Mesenchymal stem cell (in vitro differentiated cells and primary cell): ENCODE data around the gene EXOG.
A peak's percentile ranks its signal among the peaks of the same experiment; 100 is the strongest.

Source experiments
- DNase-seq: peaks from one replicate; pipeline ENCODE4 v3.0.0-alpha.2; 2013
- H2AFZ ChIP-seq: one replicate; pipeline ENCODE4 v1.6.1; 2013; ENCODE audit warnings: low read depth, mild to moderate bottlenecking, control low read depth, inconsistent platforms, low read length, moderate library complexity
- H2AK5ac ChIP-seq: 2 replicates; pipeline ENCODE4 v1.6.1; 2013; ENCODE audit warnings: low read length, moderate library complexity, mild to moderate bottlenecking, inconsistent platforms; ENCODE audit not compliant: severe bottlenecking
- H2BK120ac ChIP-seq: one replicate; pipeline ENCODE4 v1.6.1; 2013; ENCODE audit warnings: low read depth, mild to moderate bottlenecking, inconsistent platforms, low read length, moderate library complexity
- H2BK12ac ChIP-seq, 2 experiments: one replicate each; pipeline ENCODE4 v1.6.1; 2013; ENCODE audit warnings: inconsistent platforms in 2 of 2, low read length in 2 of 2, mild to moderate bottlenecking in 2 of 2, moderate library complexity in 2 of 2, control low read depth in 1 of 2
- H2BK15ac ChIP-seq: one replicate; pipeline ENCODE4 v1.6.1; 2013; ENCODE audit warnings: mild to moderate bottlenecking, low read depth, inconsistent platforms; ENCODE audit not compliant: poor library complexity, severe bottlenecking
- H2BK5ac ChIP-seq: 2 replicates; pipeline ENCODE4 v1.6.1; 2013; ENCODE audit warnings: low read depth, mild to moderate bottlenecking, low read length, control low read depth, inconsistent platforms; ENCODE audit not compliant: poor library complexity, severe bottlenecking
- H3K14ac ChIP-seq, 2 experiments: one replicate each; pipeline ENCODE4 v1.6.1; 2013; ENCODE audit warnings: inconsistent platforms in 2 of 2, low read length in 2 of 2, control low read depth in 1 of 2, mild to moderate bottlenecking in 1 of 2, moderate library complexity in 1 of 2
- H3K18ac ChIP-seq, 2 experiments: one replicate each; pipeline ENCODE4 v1.6.1; 2013; ENCODE audit warnings: inconsistent platforms in 2 of 2, low read length in 2 of 2, control low read depth in 1 of 2, low read depth in 1 of 2, mild to moderate bottlenecking in 1 of 2
- H3K23ac ChIP-seq, 2 experiments: one replicate each; pipeline ENCODE4 v1.6.1; 2013; ENCODE audit warnings: inconsistent platforms in 2 of 2, low read length in 2 of 2, mild to moderate bottlenecking in 2 of 2, moderate library complexity in 2 of 2, control low read depth in 1 of 2
- H3K27ac ChIP-seq: 2 replicates; pipeline ENCODE4 v1.5.1; 2013; ENCODE audit warnings: mild to moderate bottlenecking, moderate library complexity, low read length, control low read depth, inconsistent platforms; ENCODE audit not compliant: poor library complexity, severe bottlenecking
- H3K27me3 ChIP-seq, 2 experiments: 2 replicates each; pipeline versions ENCODE4 v1.6.1 to v1.7.0; 2013; ENCODE audit warnings: low read length in 2 of 2, mild to moderate bottlenecking in 2 of 2, moderate library complexity in 2 of 2, control low read depth in 1 of 2, inconsistent platforms in 1 of 2; ENCODE audit not compliant: control insufficient read depth in 1 of 2, insufficient read depth in 1 of 2
- H3K36me3 ChIP-seq, 2 experiments: 2 replicates each; pipeline versions ENCODE4 v1.6.1 to v1.7.0; 2013; ENCODE audit warnings: low read length in 2 of 2, control low read depth in 1 of 2, inconsistent platforms in 1 of 2, low read depth in 1 of 2, mild to moderate bottlenecking in 1 of 2; ENCODE audit not compliant: insufficient read depth in 2 of 2, control insufficient read depth in 1 of 2
- H3K4ac ChIP-seq, 2 experiments: one replicate each; pipeline ENCODE4 v1.6.1; 2013; ENCODE audit warnings: inconsistent platforms in 2 of 2, low read length in 2 of 2, mild to moderate bottlenecking in 2 of 2, moderate library complexity in 2 of 2, control low read depth in 1 of 2, low read depth in 1 of 2
- H3K4me1 ChIP-seq: 2 replicates; pipeline ENCODE4 v1.6.1; 2013; ENCODE audit warnings: low read depth, low read length, control low read depth; ENCODE audit not compliant: control insufficient read depth, insufficient read depth
- H3K4me2 ChIP-seq: 2 replicates; pipeline ENCODE4 v1.6.1; 2013; ENCODE audit warnings: low read length, mild to moderate bottlenecking, inconsistent platforms; ENCODE audit not compliant: poor library complexity, severe bottlenecking
- H3K4me3 ChIP-seq, 2 experiments: 2 replicates each; pipeline versions ENCODE4 v1.5.1 to v1.7.0; 2013; ENCODE audit warnings: low read length in 2 of 2, mild to moderate bottlenecking in 2 of 2, control low read depth in 1 of 2, low read depth in 1 of 2; ENCODE audit not compliant: insufficient read depth in 1 of 2
- H3K79me1 ChIP-seq: replicated peaks from 2 replicates; pipeline ENCODE4 v1.6.1; 2013; ENCODE audit warnings: mild to moderate bottlenecking, control low read depth, low read length, inconsistent platforms; ENCODE audit not compliant: poor library complexity, severe bottlenecking
- H3K9ac ChIP-seq: 2 replicates; pipeline ENCODE4 v1.7.0; 2013; ENCODE audit warnings: mild to moderate bottlenecking, low read length, moderate library complexity
- H3K9me3 ChIP-seq: 2 replicates; pipeline ENCODE4 v1.7.0; 2013; ENCODE audit warnings: mild to moderate bottlenecking, low read length; ENCODE audit not compliant: control insufficient read depth
- H4K8ac ChIP-seq: one replicate; pipeline ENCODE4 v1.6.1; 2013; ENCODE audit warnings: inconsistent platforms, mild to moderate bottlenecking, low read length, moderate library complexity
- H4K91ac ChIP-seq: one replicate; pipeline ENCODE4 v1.6.1; 2013; ENCODE audit warnings: mild to moderate bottlenecking, low read length, inconsistent platforms
- WGBS: methylation state at CpG from one replicate; pipeline ENCODE4 v1.1.7; 2013; ENCODE audit warnings: mixed read lengths; 5-methylcytosine and 5-hydroxymethylcytosine counted together

The EXOG gene

DNA sequence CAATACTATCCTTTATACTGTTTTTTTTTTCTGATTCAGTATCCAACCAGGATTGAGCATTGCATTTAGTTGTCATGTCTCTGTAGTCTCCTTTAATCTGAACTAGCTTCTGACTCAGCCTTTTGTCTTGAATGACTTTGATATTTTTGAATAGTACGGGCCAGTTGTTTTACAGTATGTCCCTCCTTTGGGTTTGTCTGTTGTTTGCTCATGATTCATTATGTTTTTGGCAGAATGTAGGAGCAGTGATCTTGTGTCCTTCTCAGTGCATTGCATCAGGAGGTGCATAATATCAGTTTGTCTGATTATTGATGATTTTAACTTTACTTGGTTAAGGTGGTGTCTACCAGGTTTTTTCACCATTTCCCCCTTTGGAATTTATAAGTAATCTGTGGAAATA lies 20.5 kb downstream of the EXOG start:
- Histone ChIP-seq H2BK12ac (no peak overlapping the region), H3K4ac (no peak overlapping the region), H2BK5ac (no peak overlapping the region), H2BK15ac (no peak overlapping the region), H3K79me1 (peaks cover 4% of the 10 kb centered on the region), H3K4me3 (no peak overlapping the region), H3K9ac (no peak overlapping the region), H3K4me1 (no peaks in the 10 kb centered on the region), H3K27me3 (no peaks in the 10 kb centered on the region), H3K18ac (no peak overlapping the region), H2AK5ac (no peak overlapping the region), H2AFZ (no peak overlapping the region), H3K36me3 (peaks cover 5 to 65% of the 10 kb centered on the region in 2 experiments), H3K23ac (no peak overlapping the region), H3K14ac (no peak overlapping the region), H2BK120ac (no peak overlapping the region), H4K8ac (no peak overlapping the region), H4K91ac (no peak overlapping the region), H3K9me3 (no peaks in the 10 kb centered on the region), H3K4me2 (no peak overlapping the region), H3K27ac (no peak overlapping the region)
- DNase-seq: no peak
- WGBS: 58% methylated on average over 1 of the region's 1 CpG

DNA sequence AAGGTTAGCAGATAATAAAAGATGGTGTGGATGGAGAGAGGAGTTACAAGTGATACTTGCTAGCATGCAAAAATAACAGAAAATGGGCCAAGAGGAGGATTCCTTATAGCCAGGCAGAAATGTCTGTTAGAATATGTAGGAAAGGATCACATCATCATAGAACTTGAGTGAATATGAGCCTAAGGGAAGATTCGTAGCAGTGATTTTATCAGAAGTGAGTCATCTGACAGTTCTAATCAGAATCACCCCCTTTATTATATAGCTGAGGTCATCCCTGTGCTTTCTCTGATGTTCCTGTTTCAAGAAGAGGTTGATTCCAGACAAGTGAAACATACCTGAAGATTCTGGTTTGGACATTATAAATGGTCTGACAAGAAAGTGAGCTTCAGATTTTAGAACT lies 22.9 kb downstream of the EXOG start:
- no peak overlapping the region for H2BK5ac ChIP-seq
- H3K4me1 ChIP-seq: no peaks in the 10 kb centered on the region
- no peak overlapping the region for H2BK120ac ChIP-seq
- H3K9me3 ChIP-seq: no peaks in the 10 kb centered on the region
- no peak overlapping the region for H3K18ac ChIP-seq
- no peak overlapping the region for H2AFZ ChIP-seq
- H3K4me3 ChIP-seq: no peak overlapping the region
- H3K27ac ChIP-seq: no peak overlapping the region
- no peak overlapping the region for H3K4ac ChIP-seq
- H2BK12ac ChIP-seq: no peak overlapping the region
- H4K91ac ChIP-seq: no peak overlapping the region
- no peak overlapping the region for H3K14ac ChIP-seq
- H3K36me3 ChIP-seq: peaks cover 5 to 60% of the 10 kb centered on the region in 2 experiments
- no peak overlapping the region for H4K8ac ChIP-seq
- no peak for DNase-seq
- peak overlapping the region; percentile 1 for H3K9ac ChIP-seq
- H2AK5ac ChIP-seq: no peak overlapping the region
- H3K79me1 ChIP-seq: peaks cover 6% of the 10 kb centered on the region
- no CpG with 5 or more reads among the region's 1 CpG for WGBS
- no peaks in the 10 kb centered on the region for H3K27me3 ChIP-seq
- no peak overlapping the region for H3K23ac ChIP-seq
- no peak overlapping the region for H2BK15ac ChIP-seq
- no peak overlapping the region for H3K4me2 ChIP-seq

DNA sequence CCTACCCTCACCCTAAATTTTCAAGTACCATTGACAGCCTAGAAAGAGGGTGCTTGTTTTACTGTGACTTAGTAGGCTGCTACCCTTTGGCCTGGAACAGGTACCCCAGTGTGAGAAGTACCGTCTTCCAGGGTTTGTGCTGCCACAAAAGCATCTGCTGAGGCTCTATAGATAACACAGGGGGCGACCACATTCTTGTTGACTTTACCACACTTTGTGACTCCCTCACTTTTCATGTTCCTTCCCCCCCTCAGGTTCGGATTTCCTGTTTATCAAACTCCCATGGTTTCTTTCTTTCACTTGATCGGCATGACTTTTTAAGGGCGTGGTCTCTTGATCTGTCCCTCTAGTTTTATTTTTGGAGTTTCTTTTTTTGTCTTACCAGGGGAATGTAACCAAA lies 23.5 kb downstream of the EXOG start:
- H2BK12ac ChIP-seq: no peak overlapping the region
- H3K27ac ChIP-seq: no peak overlapping the region
- H3K27me3 ChIP-seq: no peaks in the 10 kb centered on the region
- no peak overlapping the region for H2BK120ac ChIP-seq
- no peak overlapping the region for H3K4me2 ChIP-seq
- H4K91ac ChIP-seq: no peak overlapping the region
- H2AFZ ChIP-seq: no peak overlapping the region
- no peak overlapping the region for H3K18ac ChIP-seq
- no peak overlapping the region for H2AK5ac ChIP-seq
- DNase-seq: no peak
- no peak overlapping the region for H3K14ac ChIP-seq
- no peaks in the 10 kb centered on the region for H3K9me3 ChIP-seq
- H3K9ac ChIP-seq: no peak overlapping the region
- no peak overlapping the region for H3K23ac ChIP-seq
- no peak overlapping the region for H2BK15ac ChIP-seq
- no peak overlapping the region for H3K4me3 ChIP-seq
- no peak overlapping the region for H4K8ac ChIP-seq
- peaks cover 6% of the 10 kb centered on the region for H3K79me1 ChIP-seq
- no peak overlapping the region for H2BK5ac ChIP-seq
- no peaks in the 10 kb centered on the region for H3K4me1 ChIP-seq
- 76% methylated on average over 3 of the region's 5 CpGs for WGBS
- H3K4ac ChIP-seq: no peak overlapping the region
- peaks cover 8 to 61% of the 10 kb centered on the region in 2 experiments for H3K36me3 ChIP-seq

DNA sequence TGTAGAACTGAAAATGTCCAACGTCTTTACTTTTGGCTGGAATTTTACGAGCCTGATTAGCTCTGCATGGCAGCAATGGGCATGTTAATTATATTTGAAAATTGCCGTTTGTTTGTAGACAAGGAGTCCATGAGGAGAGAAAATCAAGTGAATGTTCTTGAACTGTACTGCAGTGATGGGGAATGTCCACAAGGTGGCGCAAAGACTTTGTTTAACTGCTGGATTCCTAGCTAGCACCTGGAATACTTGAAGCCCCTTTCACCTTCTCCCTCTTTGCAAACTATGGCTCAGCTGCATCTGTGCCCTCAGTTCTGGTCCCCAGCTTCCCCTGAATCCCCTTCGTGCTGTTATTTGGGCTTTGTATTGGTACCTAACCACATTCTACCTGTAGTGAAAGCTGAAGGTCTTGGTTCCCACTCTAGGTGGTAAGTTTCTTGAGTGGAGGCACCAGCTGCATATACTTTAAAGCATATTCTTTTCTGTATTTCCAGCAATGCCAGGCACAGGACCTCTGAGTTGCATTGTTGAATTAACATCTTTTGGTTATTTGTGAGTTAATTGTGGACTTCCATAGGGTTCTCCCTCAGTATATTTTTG lies 25.3 kb downstream of the EXOG start:
- H3K36me3 ChIP-seq: peaks cover 7 to 67% of the 10 kb centered on the region in 2 experiments
- no peak overlapping the region for H2BK5ac ChIP-seq
- no peak overlapping the region for H2BK15ac ChIP-seq
- 2% methylated on average over 4 of the region's 5 CpGs for WGBS
- no peak overlapping the region for H3K14ac ChIP-seq
- no peak overlapping the region for H3K4ac ChIP-seq
- H3K4me1 ChIP-seq: no peaks in the 10 kb centered on the region
- H2BK12ac ChIP-seq: no peak overlapping the region
- H3K79me1 ChIP-seq: peaks cover 4% of the 10 kb centered on the region
- no peak overlapping the region for H2AK5ac ChIP-seq
- H4K8ac ChIP-seq: no peak overlapping the region
- H2AFZ ChIP-seq: no peak overlapping the region
- no peak overlapping the region for H3K18ac ChIP-seq
- no peak overlapping the region for H3K27ac ChIP-seq
- H4K91ac ChIP-seq: no peak overlapping the region
- H3K4me2 ChIP-seq: no peak overlapping the region
- DNase-seq: peak; percentile 71
- no peaks in the 10 kb centered on the region for H3K9me3 ChIP-seq
- H3K9ac ChIP-seq: no peak overlapping the region
- H3K4me3 ChIP-seq: no peak overlapping the region
- H2BK120ac ChIP-seq: no peak overlapping the region
- no peaks in the 10 kb centered on the region for H3K27me3 ChIP-seq
- H3K23ac ChIP-seq: no peak overlapping the region
